BLaER1 treated with 17β-estradiol and CSF1 and Interleukin-3, amounts not matched to agents 10 nM and 100 nM (cell line): ENCODE measurements around the gene ABLIM2.
A peak's percentile ranks its signal among the peaks of the same experiment; 100 is the strongest.

Experiments used
- H3K27ac ChIP-seq, 11 experiments: shearing (Covaris generic); formaldehyde crosslinking; 2 replicates each; pipeline ENCODE4 v1.8.1; 2022
- H3K27me3 ChIP-seq, 11 experiments: shearing (Covaris generic); formaldehyde crosslinking; 2 replicates each; pipeline ENCODE4 v1.8.1; 2022
- H3K36me3 ChIP-seq, 11 experiments: shearing (Covaris generic); formaldehyde crosslinking; 2 replicates each; pipeline ENCODE4 v1.8.1; 2022
- H3K4me1 ChIP-seq, 10 experiments: shearing (Covaris generic); formaldehyde crosslinking; 2 replicates each; pipeline ENCODE4 v1.8.1; 2022
- H3K4me2 ChIP-seq, 11 experiments: shearing (Covaris generic); formaldehyde crosslinking; 2 replicates each; pipeline ENCODE4 v1.8.1; 2022
- H3K4me3 ChIP-seq, 10 experiments: shearing (Covaris generic); formaldehyde crosslinking; 2 replicates each; pipeline ENCODE4 v1.8.1; 2022
- H3K9ac ChIP-seq, 11 experiments: shearing (Covaris generic); formaldehyde crosslinking; 2 replicates each; pipeline ENCODE4 v1.8.1; 2022
- H3K9me3 ChIP-seq, 11 experiments: shearing (Covaris generic); formaldehyde crosslinking; replicated peaks in 1 of 11; 2 replicates each; pipeline ENCODE4 v1.8.1; 2022
- H4K20me1 ChIP-seq, 11 experiments: shearing (Covaris generic); formaldehyde crosslinking; 2 replicates each; pipeline ENCODE4 v1.8.1; 2022
- Cebpa-rat ChIP-seq, 11 experiments: shearing (Covaris generic); IDR thresholded peaks; 2 replicates each; pipeline ENCODE4 v1.8.1; 2022

ABLIM2 gene

DNA sequence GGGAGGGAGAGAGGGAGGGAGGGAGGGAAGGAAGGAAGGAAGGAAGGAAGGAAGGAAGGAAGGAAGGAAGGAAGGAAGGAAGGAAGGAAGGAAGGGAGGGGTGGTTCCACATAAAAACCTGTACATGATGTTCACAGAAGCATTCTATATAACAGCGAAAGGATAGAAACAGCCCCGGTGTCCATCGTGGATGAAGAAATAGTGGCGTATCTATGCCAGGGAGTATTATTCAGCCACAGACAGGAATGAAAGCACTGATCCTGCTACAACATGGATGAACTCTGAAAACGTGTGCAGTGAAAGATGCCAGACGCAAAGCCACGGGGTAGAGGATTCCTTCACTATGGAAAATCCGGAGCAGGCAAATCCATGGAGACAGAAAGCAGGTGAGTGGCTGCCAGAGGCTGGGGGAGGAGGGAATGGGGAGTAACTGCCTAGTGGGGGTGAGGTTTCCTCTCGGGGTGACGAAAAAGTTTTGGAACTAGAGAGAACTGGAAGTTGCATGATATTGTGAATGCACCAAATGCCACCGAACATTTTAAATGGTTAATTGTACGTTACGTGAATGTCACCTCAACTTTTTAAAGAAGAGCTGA, 92.2 kb downstream of the ABLIM2 start:
- no peaks in the 10 kb centered on the region for H4K20me1 ChIP-seq

DNA sequence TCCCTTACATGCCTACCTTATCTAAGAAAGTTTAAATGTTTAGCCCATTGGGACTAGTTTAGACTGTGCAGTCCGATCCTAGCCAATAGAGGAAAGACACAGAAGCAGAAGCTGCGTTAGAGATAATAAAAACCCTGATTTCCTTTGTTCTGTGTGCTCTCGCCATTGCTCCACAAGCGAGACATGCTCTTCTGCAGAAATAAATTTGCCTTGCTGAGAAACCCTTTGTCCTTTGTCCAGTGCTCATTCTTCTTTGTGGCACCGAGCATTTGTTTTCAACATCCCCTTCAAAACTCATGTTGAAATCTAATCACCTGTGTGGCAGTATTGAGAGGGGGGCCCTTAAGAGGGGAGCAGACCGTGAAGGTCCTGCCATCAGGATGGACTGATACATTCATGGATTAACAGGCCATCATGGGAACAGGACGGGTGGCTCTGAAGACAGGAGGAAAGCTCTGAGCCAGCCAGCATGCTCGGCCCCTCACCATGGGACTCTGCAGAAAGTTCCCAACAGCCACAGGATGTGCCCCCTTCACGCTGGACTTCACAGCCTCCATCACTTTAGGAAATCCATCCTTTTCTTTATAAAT, 94.5 kb downstream of the ABLIM2 start:
- Histone ChIP-seq H3K27me3 (no peaks in the 10 kb centered on the region), H3K9me3 (peaks cover 31 to 60% (median 44%) of the 10 kb centered on the region in 11 experiments), H3K4me1 (peaks cover 0 to 23% (median 17%) of the 10 kb centered on the region in 10 experiments; a peak in 18 of 20 replicates), H3K4me3 (peak overlapping the region in 2 of 10 experiments; percentile 2 to 3; a peak in 1 of 20 replicates), H3K36me3 (peaks cover 0 to 15% (median 9%) of the 10 kb centered on the region in 11 experiments; a peak in 4 of 22 replicates), H3K27ac (no peak overlapping the region), H3K4me2 (no peak overlapping the region), H3K9ac (no peak overlapping the region), H4K20me1 (no peaks in the 10 kb centered on the region)
- TF ChIP-seq Cebpa-rat (IDR thresholded peaks at IDR 0.05), result no peak

More for the DNA sequence above, 92.2 kb downstream of the ABLIM2 start:
- peaks cover 9 to 46% (median 40%) of the 10 kb centered on the region in 10 experiments for H3K4me1 ChIP-seq
- no peak overlapping the region for H3K9ac ChIP-seq
- no peak overlapping the region for H3K4me2 ChIP-seq
- H3K27ac ChIP-seq, result no peak overlapping the region
- TF ChIP-seq Cebpa-rat (IDR thresholded peaks at IDR 0.05), result no peak
- peaks cover 0 to 14% (median 0%) of the 10 kb centered on the region in 11 experiments; a peak in 4 of 22 replicates for H3K27me3 ChIP-seq
- H3K4me3 ChIP-seq, result no peak overlapping the region
- peaks cover 31 to 50% (median 41%) of the 10 kb centered on the region in 11 experiments for H3K9me3 ChIP-seq
- peaks cover 0 to 15% (median 9%) of the 10 kb centered on the region in 11 experiments; a peak in 4 of 22 replicates for H3K36me3 ChIP-seq

DNA sequence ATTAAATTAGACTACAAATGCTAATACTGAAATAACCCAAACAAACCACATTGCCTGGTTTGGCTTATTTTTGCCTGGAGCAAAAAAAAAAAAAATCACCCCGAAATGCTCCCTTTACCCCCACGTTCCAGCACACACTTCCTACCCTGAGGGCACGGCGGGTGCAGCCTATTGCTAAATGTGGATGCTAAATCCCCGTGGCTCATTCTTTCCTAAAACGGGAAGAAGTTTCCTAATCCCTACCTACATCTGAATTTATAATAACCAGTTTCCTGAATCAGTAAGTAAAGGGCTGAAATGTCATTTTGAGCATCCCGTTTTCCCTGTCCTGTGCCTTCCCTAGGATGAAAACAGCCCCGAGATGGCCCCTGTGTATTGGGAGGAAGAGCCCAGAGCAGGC, 97.0 kb downstream of the ABLIM2 start:
- Histone ChIP-seq H3K4me2 (no peak overlapping the region), H3K36me3 (peaks cover 0 to 15% (median 9%) of the 10 kb centered on the region in 11 experiments; a peak in 4 of 22 replicates), H4K20me1 (no peaks in the 10 kb centered on the region), H3K4me3 (no peak overlapping the region), H3K27me3 (no peaks in the 10 kb centered on the region), H3K9ac (no peak overlapping the region), H3K4me1 (0 out of 20 replicates have a peak, but pooled peaks cover 0 to 3% (median 0%) of the 10 kb centered on the region in 10 experiments), H3K9me3 (peaks cover 36 to 69% (median 53%) of the 10 kb centered on the region in 11 experiments), H3K27ac (no peak overlapping the region)
- no peak for TF ChIP-seq Cebpa-rat (IDR thresholded peaks at IDR 0.05)

DNA sequence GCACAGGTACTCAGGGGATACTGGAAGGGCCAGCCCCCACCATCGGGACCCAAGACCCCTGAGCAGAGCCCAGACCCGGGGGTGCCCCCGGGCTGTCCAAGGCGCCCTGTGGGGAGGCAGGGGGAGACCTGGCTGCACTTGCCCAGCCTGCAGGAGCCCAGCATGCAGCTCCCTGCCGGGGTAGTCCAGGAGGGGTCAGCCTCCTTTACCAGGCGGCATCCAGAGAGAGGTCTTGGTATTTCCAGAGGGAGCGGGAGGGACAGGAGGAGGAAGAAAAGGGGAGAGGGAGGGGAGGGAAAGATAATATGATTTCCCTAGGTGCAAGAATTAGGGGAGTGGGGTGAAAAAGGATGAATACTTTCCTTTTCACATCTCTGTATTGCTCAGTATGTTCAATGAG, 97.5 kb downstream of the ABLIM2 start:
- Histone ChIP-seq H3K4me3 (no peak overlapping the region), H3K36me3 (peaks cover 0 to 15% (median 9%) of the 10 kb centered on the region in 11 experiments; a peak in 4 of 22 replicates)

DNA sequence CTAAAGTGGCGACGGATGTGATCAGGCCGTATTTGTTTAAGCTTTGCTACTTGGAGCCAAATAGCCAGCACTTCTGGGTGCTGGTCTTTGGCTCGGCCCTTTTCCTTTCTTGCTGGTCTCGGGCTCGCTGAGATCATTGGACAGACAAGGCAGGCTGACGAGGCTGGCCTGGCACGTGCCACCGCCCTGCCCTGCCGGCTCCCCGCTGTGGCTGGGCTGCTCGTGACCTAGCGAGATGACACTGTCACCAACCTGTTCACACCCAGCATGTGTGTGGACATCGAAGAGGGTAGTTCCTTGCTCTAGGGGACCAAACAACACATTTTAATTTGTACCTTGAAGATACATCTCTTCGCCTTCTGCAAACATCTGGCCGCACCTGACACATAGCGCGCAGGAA, 98.0 kb downstream of the ABLIM2 start:
- Histone ChIP-seq H3K4me2 (no peak overlapping the region), H3K4me3 (no peak overlapping the region), H3K27me3 (no peaks in the 10 kb centered on the region), H3K9ac (no peak overlapping the region), H3K27ac (no peak overlapping the region), H3K9me3 (peaks cover 44 to 73% (median 57%) of the 10 kb centered on the region in 11 experiments), H3K4me1 (no peaks in the 10 kb centered on the region), H4K20me1 (no peaks in the 10 kb centered on the region), H3K36me3 (peaks cover 0 to 15% (median 9%) of the 10 kb centered on the region in 11 experiments; a peak in 4 of 22 replicates)
- no peak for TF ChIP-seq Cebpa-rat (IDR thresholded peaks at IDR 0.05)

More for the DNA sequence above, 97.5 kb downstream of the ABLIM2 start:
- no peaks in the 10 kb centered on the region for H4K20me1 ChIP-seq
- H3K9me3 ChIP-seq, result peaks cover 39 to 69% (median 53%) of the 10 kb centered on the region in 11 experiments
- no peak for TF ChIP-seq Cebpa-rat (IDR thresholded peaks at IDR 0.05)
- H3K4me1 ChIP-seq, result no peaks in the 10 kb centered on the region
- no peak overlapping the region for H3K27ac ChIP-seq
- H3K27me3 ChIP-seq, result no peaks in the 10 kb centered on the region
- no peak overlapping the region for H3K4me2 ChIP-seq
- no peak overlapping the region for H3K9ac ChIP-seq

DNA sequence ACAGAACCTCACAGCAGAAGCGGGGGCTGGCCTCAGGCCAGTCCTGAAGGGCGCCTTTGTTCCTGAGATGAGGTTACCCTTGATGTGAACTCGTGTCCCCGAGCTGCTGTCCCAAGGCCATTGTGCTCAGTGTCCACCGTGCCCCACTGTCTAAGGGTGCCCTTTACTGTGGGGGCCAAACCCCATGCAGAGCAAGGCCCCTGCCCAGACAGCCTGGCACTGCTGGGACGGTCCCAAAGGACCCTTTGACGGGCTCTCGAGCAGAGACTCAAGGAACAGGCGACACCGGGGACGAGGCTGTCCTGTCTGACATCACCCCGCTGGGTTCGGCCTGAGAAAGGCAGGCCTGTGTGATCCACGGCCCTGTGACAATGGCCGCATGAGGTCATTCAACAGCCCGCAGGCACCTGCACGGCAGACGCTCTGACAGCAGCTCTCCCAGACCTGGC, 100.6 kb downstream of the ABLIM2 start:
- TF ChIP-seq Cebpa-rat (IDR thresholded peaks at IDR 0.05), result no peak
- H3K4me3 ChIP-seq, result no peak overlapping the region
- H3K36me3 ChIP-seq, result peaks cover 0 to 7% (median 0%) of the 10 kb centered on the region in 11 experiments; a peak in 2 of 22 replicates
- no peak overlapping the region for H3K9ac ChIP-seq
- no peaks in the 10 kb centered on the region for H3K27me3 ChIP-seq
- peaks cover 30 to 64% (median 47%) of the 10 kb centered on the region in 11 experiments for H3K9me3 ChIP-seq
- no peaks in the 10 kb centered on the region for H4K20me1 ChIP-seq
- H3K27ac ChIP-seq, result no peak overlapping the region
- H3K4me1 ChIP-seq, result peaks cover 5 to 18% (median 17%) of the 10 kb centered on the region in 10 experiments; a peak in 18 of 20 replicates
- H3K4me2 ChIP-seq, result no peak overlapping the region

DNA sequence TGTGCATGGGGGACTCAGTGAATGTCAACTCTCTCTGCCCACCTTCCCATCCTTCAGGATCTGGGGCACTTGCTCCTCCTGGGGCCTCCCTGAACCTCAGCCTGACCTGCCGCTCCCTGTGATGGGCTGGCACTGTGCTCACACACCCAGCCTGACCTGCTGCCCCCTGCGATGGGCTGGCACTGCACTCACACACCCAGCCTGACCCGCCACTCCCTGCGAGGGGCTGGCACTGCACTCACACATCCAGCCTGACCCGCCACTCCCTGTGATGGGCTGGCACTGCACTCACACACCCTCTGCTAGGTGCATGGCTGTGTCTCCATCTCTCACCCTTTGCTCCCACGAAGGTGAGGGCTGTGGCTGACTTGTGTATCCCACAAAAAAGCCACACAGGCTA, 103.4 kb downstream of the ABLIM2 start:
- Histone ChIP-seq H3K4me2 (no peak overlapping the region), H4K20me1 (peaks cover 0 to 4% (median 0%) of the 10 kb centered on the region in 11 experiments; a peak in 2 of 22 replicates), H3K27me3 (peaks cover 0 to 8% (median 0%) of the 10 kb centered on the region in 11 experiments; a peak in 2 of 22 replicates), H3K36me3 (peaks cover 0 to 7% (median 0%) of the 10 kb centered on the region in 11 experiments; a peak in 2 of 22 replicates), H3K4me3 (no peak overlapping the region), H3K9me3 (peaks cover 20 to 49% (median 40%) of the 10 kb centered on the region in 11 experiments), H3K4me1 (peaks cover 18 to 46% (median 45%) of the 10 kb centered on the region in 10 experiments), H3K9ac (no peak overlapping the region), H3K27ac (peak overlapping the region in 4 of 11 experiments; percentile 55 to 70 (median 68); a peak in 5 of 22 replicates)
- TF ChIP-seq Cebpa-rat (IDR thresholded peaks at IDR 0.05), result no peak

DNA sequence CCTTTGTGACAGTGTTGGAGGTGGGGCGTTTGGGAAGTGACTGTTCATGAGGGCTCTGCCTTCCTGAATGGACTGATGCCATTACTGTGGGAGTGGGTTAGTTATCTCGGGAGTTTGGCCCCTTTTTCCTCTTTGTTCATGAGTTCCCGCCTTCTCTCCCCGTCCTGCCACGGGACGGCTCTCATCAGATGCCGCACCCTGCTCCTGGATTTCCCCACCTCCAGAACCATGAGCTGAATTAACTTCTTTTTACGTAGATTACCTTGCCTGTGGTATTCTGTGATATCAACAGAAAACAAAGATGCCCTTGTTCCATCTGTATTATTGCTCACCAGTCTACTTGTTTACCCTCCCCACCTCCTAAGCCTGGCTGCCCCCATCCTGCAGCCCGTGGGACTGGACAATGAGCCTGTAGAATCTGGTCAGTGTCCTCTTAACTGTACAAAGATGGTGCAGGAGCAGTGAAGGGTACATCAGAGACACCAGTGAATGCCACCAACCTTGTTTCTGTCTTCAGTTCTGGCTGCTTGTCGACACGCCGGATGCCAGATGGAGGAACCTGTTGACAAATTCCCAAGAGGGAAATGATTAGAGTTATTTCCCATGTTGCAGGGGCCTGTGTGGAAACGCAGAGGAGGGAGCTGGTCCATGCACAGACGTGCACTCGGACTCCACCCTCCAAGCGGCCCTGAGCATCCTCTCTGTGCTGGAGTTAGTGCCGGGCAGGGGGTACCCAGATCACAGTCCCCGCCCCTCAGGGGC, 104.7 kb downstream of the ABLIM2 start:
- H3K4me1 ChIP-seq, result peaks cover 23 to 59% (median 58%) of the 10 kb centered on the region in 10 experiments
- peak overlapping the region in 3 of 11 experiments; percentile 26 to 53 (median 42); a peak in 5 of 22 replicates for H3K9ac ChIP-seq
- H3K27me3 ChIP-seq, result peaks cover 0 to 21% (median 0%) of the 10 kb centered on the region in 11 experiments; a peak in 2 of 22 replicates
- peaks cover 0 to 7% (median 0%) of the 10 kb centered on the region in 11 experiments; a peak in 2 of 22 replicates for H3K36me3 ChIP-seq
- peak overlapping the region in 7 of 11 experiments; percentile 44 to 71 (median 68); a peak in 13 of 22 replicates for H3K27ac ChIP-seq
- H3K9me3 ChIP-seq, result peaks cover 20 to 44% (median 34%) of the 10 kb centered on the region in 11 experiments
- TF ChIP-seq Cebpa-rat (IDR thresholded peaks at IDR 0.05), result peak in 6 of 11 experiments; percentile 22 to 88 (median 71); a peak in 9 of 22 replicates
- H4K20me1 ChIP-seq, result peaks cover 0 to 4% (median 0%) of the 10 kb centered on the region in 11 experiments; a peak in 3 of 22 replicates
- H3K4me2 ChIP-seq, result peak overlapping the region in 10 of 11 experiments; percentile 1 to 100 (median 92); a peak in 18 of 22 replicates
- no peak overlapping the region for H3K4me3 ChIP-seq
